ENCODE results near the gene TM7SF2. TPM values are rescaled to one million over a fixed set of nuclear protein-coding genes. Genes with fewer than 3 reads are reported as not detected.

The TM7SF2 gene
- total RNA-seq, 1 donor from 2014 or later, result 8.4 TPM

GRCh38 chr11:65119670-65119995 is 8.0 kb downstream of the TM7SF2 start:
- no peaks in the 10 kb centered on the region for H3K9me3 ChIP-seq (ENCODE audit: control insufficient read depth in 3 of 3, low read length in 3 of 3)
- H3K27ac ChIP-seq (ENCODE audit: low read depth, low read length), result no peak overlapping the region
- no peak overlapping the region for H3K9ac ChIP-seq (ENCODE audit: low read depth in 1 of 3, low read length in 3 of 3)
- peaks cover 33 to 60% (median 42%) of the 10 kb centered on the region in 3 donors for H3K4me1 ChIP-seq (ENCODE audit: control insufficient read depth in 3 of 3, insufficient read depth in 3 of 3, low read length in 3 of 3)
- H3K4me3 ChIP-seq (ENCODE audit: low read length in 3 of 3), result no peak overlapping the region
- peaks cover 32 to 38% (median 33%) of the 10 kb centered on the region in 3 donors for H3K36me3 ChIP-seq (ENCODE audit: control insufficient read depth in 3 of 3, insufficient read depth in 3 of 3, low read length in 3 of 3)
- no peaks in the 10 kb centered on the region for H3K27me3 ChIP-seq (ENCODE audit: control insufficient read depth in 3 of 3, insufficient read depth in 3 of 3, low read length in 3 of 3)

- H3K27ac ChIP-seq (ENCODE audit: low read depth, low read length), result peak overlapping the region; percentile 91
- H3K9me3 ChIP-seq (ENCODE audit: control insufficient read depth in 3 of 3, low read length in 3 of 3), result no peaks in the 10 kb centered on the region
- peaks cover 31 to 50% (median 34%) of the 10 kb centered on the region in 3 donors for H3K4me1 ChIP-seq (ENCODE audit: control insufficient read depth in 3 of 3, insufficient read depth in 3 of 3, low read length in 3 of 3)
- peak overlapping the region; percentile 1 to 99 (median 88) for H3K4me3 ChIP-seq (ENCODE audit: low read length in 3 of 3)
- H3K9ac ChIP-seq (ENCODE audit: low read depth in 1 of 3, low read length in 3 of 3), result peak overlapping the region; percentile 95 to 98 (median 97)
- no peaks in the 10 kb centered on the region for H3K27me3 ChIP-seq (ENCODE audit: control insufficient read depth in 3 of 3, insufficient read depth in 3 of 3, low read length in 3 of 3)
- H3K36me3 ChIP-seq (ENCODE audit: control insufficient read depth in 3 of 3, insufficient read depth in 3 of 3, low read length in 3 of 3), result peaks cover 38 to 46% (median 43%) of the 10 kb centered on the region in 3 donors
These were observed 9.2 kb downstream of the TM7SF2 start for GRCh38 chr11:65120831-65121230.

- Histone ChIP-seq H3K4me1 (ENCODE audit: control insufficient read depth in 3 of 3, insufficient read depth in 3 of 3, low read length in 3 of 3) (peaks cover 24 to 44% (median 28%) of the 10 kb centered on the region in 3 donors), H3K27me3 (ENCODE audit: control insufficient read depth in 3 of 3, insufficient read depth in 3 of 3, low read length in 3 of 3) (no peaks in the 10 kb centered on the region), H3K27ac (ENCODE audit: low read depth, low read length) (peak overlapping the region; percentile 91), H3K4me3 (ENCODE audit: low read length in 3 of 3) (peak overlapping the region; percentile 88 to 99 (median 99)), H3K9me3 (ENCODE audit: control insufficient read depth in 3 of 3, low read length in 3 of 3) (no peaks in the 10 kb centered on the region), H3K9ac (ENCODE audit: low read depth in 1 of 3, low read length in 3 of 3) (peak overlapping the region; percentile 95 to 98 (median 97)), H3K36me3 (ENCODE audit: control insufficient read depth in 3 of 3, insufficient read depth in 3 of 3, low read length in 3 of 3) (peaks cover 43 to 48% (median 48%) of the 10 kb centered on the region in 3 donors)
These were observed 9.8 kb downstream of the TM7SF2 start for GRCh38 chr11:65121447-65121864.

- Histone ChIP-seq H3K36me3 (ENCODE audit: control insufficient read depth in 3 of 3, insufficient read depth in 3 of 3, low read length in 3 of 3) (peaks cover 49 to 54% (median 54%) of the 10 kb centered on the region in 3 donors), H3K4me3 (ENCODE audit: low read length in 3 of 3) (peak within 1 kb of the TSS; percentile 88 to 99 (median 99)), H3K4me1 (ENCODE audit: control insufficient read depth in 3 of 3, insufficient read depth in 3 of 3, low read length in 3 of 3) (peaks cover 20 to 38% (median 22%) of the 10 kb centered on the region in 3 donors), H3K27ac (ENCODE audit: low read depth, low read length) (peak within 1 kb of the TSS; percentile 91), H3K9me3 (ENCODE audit: control insufficient read depth in 3 of 3, low read length in 3 of 3) (no peaks in the 10 kb centered on the region), H3K27me3 (ENCODE audit: control insufficient read depth in 3 of 3, insufficient read depth in 3 of 3, low read length in 3 of 3) (no peaks in the 10 kb centered on the region), H3K9ac (ENCODE audit: low read depth in 1 of 3, low read length in 3 of 3) (peak within 1 kb of the TSS; percentile 95 to 98 (median 97))
These were observed 10.4 kb downstream of the TM7SF2 start, which contains the start of the genes FAU and MRPL49 for GRCh38 chr11:65121865-65122696. TSS of gene FAU (minus strand) at chr11:65122134. CDS start at chr11:65121813, 321 bp downstream. TSS of gene MRPL49 (plus strand) at chr11:65122321. CDS start at chr11:65122347, 26 bp downstream.

- no peak overlapping the region for H3K9ac ChIP-seq (ENCODE audit: low read depth in 1 of 3, low read length in 3 of 3)
- peaks cover 16 to 27% (median 19%) of the 10 kb centered on the region in 3 donors for H3K4me1 ChIP-seq (ENCODE audit: control insufficient read depth in 3 of 3, insufficient read depth in 3 of 3, low read length in 3 of 3)
- peaks cover 66 to 67% (median 66%) of the 10 kb centered on the region in 3 donors for H3K36me3 ChIP-seq (ENCODE audit: control insufficient read depth in 3 of 3, insufficient read depth in 3 of 3, low read length in 3 of 3)
- no peaks in the 10 kb centered on the region for H3K27me3 ChIP-seq (ENCODE audit: control insufficient read depth in 3 of 3, insufficient read depth in 3 of 3, low read length in 3 of 3)
- H3K9me3 ChIP-seq (ENCODE audit: control insufficient read depth in 3 of 3, low read length in 3 of 3), result no peaks in the 10 kb centered on the region
- no peak overlapping the region for H3K4me3 ChIP-seq (ENCODE audit: low read length in 3 of 3)
- H3K27ac ChIP-seq (ENCODE audit: low read depth, low read length), result no peak overlapping the region
These were observed 13.0 kb downstream of the TM7SF2 start for GRCh38 chr11:65124480-65125196.

GRCh38 chr11:65125197-65126056 is 13.8 kb downstream of the TM7SF2 start:
- Histone ChIP-seq H3K27ac (ENCODE audit: low read depth, low read length) (no peak overlapping the region), H3K9ac (ENCODE audit: low read depth in 1 of 3, low read length in 3 of 3) (no peak overlapping the region), H3K4me3 (ENCODE audit: low read length in 3 of 3) (no peak overlapping the region), H3K27me3 (ENCODE audit: control insufficient read depth in 3 of 3, insufficient read depth in 3 of 3, low read length in 3 of 3) (no peaks in the 10 kb centered on the region), H3K9me3 (ENCODE audit: control insufficient read depth in 3 of 3, low read length in 3 of 3) (no peaks in the 10 kb centered on the region), H3K4me1 (ENCODE audit: control insufficient read depth in 3 of 3, insufficient read depth in 3 of 3, low read length in 3 of 3) (peaks cover 16 to 31% (median 17%) of the 10 kb centered on the region in 3 donors), H3K36me3 (ENCODE audit: control insufficient read depth in 3 of 3, insufficient read depth in 3 of 3, low read length in 3 of 3) (peaks cover 66 to 67% (median 66%) of the 10 kb centered on the region in 3 donors)

GRCh38 chr11:65126624-65127274 is 15.1 kb downstream of the TM7SF2 start:
- H3K27ac ChIP-seq (ENCODE audit: low read depth, low read length), result no peak overlapping the region
- peaks cover 68 to 70% (median 69%) of the 10 kb centered on the region in 3 donors for H3K36me3 ChIP-seq (ENCODE audit: control insufficient read depth in 3 of 3, insufficient read depth in 3 of 3, low read length in 3 of 3)
- H3K4me1 ChIP-seq (ENCODE audit: control insufficient read depth in 3 of 3, insufficient read depth in 3 of 3, low read length in 3 of 3), result peaks cover 9 to 28% (median 10%) of the 10 kb centered on the region in 3 donors

GRCh38 chr11:65127473-65128181 is 16.0 kb downstream of the TM7SF2 start:
- Histone ChIP-seq H3K4me1 (ENCODE audit: control insufficient read depth in 3 of 3, insufficient read depth in 3 of 3, low read length in 3 of 3) (peaks cover 15 to 31% (median 18%) of the 10 kb centered on the region in 3 donors), H3K9ac (ENCODE audit: low read depth in 1 of 3, low read length in 3 of 3) (no peak overlapping the region), H3K4me3 (ENCODE audit: low read length in 3 of 3) (no peak overlapping the region), H3K27ac (ENCODE audit: low read depth, low read length) (no peak overlapping the region), H3K9me3 (ENCODE audit: control insufficient read depth in 3 of 3, low read length in 3 of 3) (no peaks in the 10 kb centered on the region), H3K27me3 (ENCODE audit: control insufficient read depth in 3 of 3, insufficient read depth in 3 of 3, low read length in 3 of 3) (no peaks in the 10 kb centered on the region), H3K36me3 (ENCODE audit: control insufficient read depth in 3 of 3, insufficient read depth in 3 of 3, low read length in 3 of 3) (peaks cover 76 to 78% (median 78%) of the 10 kb centered on the region in 3 donors)

More at GRCh38 chr11:65126624-65127274, 15.1 kb downstream of the TM7SF2 start:
- no peaks in the 10 kb centered on the region for H3K27me3 ChIP-seq (ENCODE audit: control insufficient read depth in 3 of 3, insufficient read depth in 3 of 3, low read length in 3 of 3)
- H3K9me3 ChIP-seq (ENCODE audit: control insufficient read depth in 3 of 3, low read length in 3 of 3), result no peaks in the 10 kb centered on the region
- no peak overlapping the region for H3K4me3 ChIP-seq (ENCODE audit: low read length in 3 of 3)
- no peak overlapping the region for H3K9ac ChIP-seq (ENCODE audit: low read depth in 1 of 3, low read length in 3 of 3)
